A549 (cell line): Measurements from ENCODE around the gene MYBPC1.
"Not testable (repeated sequence)": the region's sequence is repeated elsewhere in the genome, so short reads cannot be mapped to it uniquely, and the experiment has no call there.

Source experiments
- CTCF ChIP-seq: fragments of >200 bp; sonication (Bioruptor Twin); formaldehyde crosslinking; IDR thresholded peaks from 3 replicates; pipeline ENCODE4 v1.5.1; 2016
- E2F6 ChIP-seq: IDR thresholded peaks from 2 replicates; pipeline ENCODE4 v1.6.1; 2012; ENCODE audit warnings: low read depth, borderline replicate concordance
- EHMT2 ChIP-seq: fragments of 200-600 bp; sonication (generic); IDR thresholded peaks from 2 replicates; pipeline ENCODE4 v1.6.1; 2016; ENCODE audit warnings: antibody characterized with exemption, low read depth, mild to moderate bottlenecking, moderate library complexity
- FOSL2 ChIP-seq, 2 experiments: fragments of 450-650 bp in 1 of 2; fragments of >200 bp in 1 of 2; sonication (Bioruptor Twin) in 1 of 2; formaldehyde crosslinking; IDR thresholded peaks; 2 replicates each; pipeline versions ENCODE4 v1.5.0 to v1.6.1; 2016 to 2020; ENCODE audit warnings: mild to moderate bottlenecking in 1 of 2, moderate library complexity in 1 of 2
- HDAC2 ChIP-seq: fragments of 200-600 bp; sonication (generic); IDR thresholded peaks from 2 replicates; pipeline ENCODE4 v1.6.1; 2016
- JUN ChIP-seq, 2 experiments: fragments of >200 bp; sonication (Bioruptor Twin); formaldehyde crosslinking; IDR thresholded peaks; 2 replicates in 1 of 2; 3 replicates in 1 of 2; pipeline ENCODE4 v1.6.1; 2016 to 2017
- MAX ChIP-seq: IDR thresholded peaks from 2 replicates; pipeline ENCODE4 v1.6.1; 2012
- POLR2A ChIP-seq: IDR thresholded peaks from 2 replicates; pipeline ENCODE4 v1.6.1; 2012; ENCODE audit warnings: mild to moderate bottlenecking, low read length
- RAD21 ChIP-seq, 2 experiments: fragments of >200 bp in 1 of 2; sonication (Bioruptor Twin) in 1 of 2; formaldehyde crosslinking in 1 of 2; IDR thresholded peaks in 1 of 2; conservative IDR thresholded peaks in 1 of 2; 2 replicates in 1 of 2; 3 replicates in 1 of 2; pipeline ENCODE4 v1.6.1; 2012 to 2018; ENCODE audit warnings: inconsistent platforms in 1 of 2
- RCOR1 ChIP-seq: fragments of 150-350 bp; IDR thresholded peaks from 2 replicates; pipeline ENCODE4 v1.6.1; 2014; ENCODE audit warnings: antibody characterized with exemption, low read length, low read depth

GRCh38 chr12:101734482-101734881, 139.7 kb downstream of the MYBPC1 start:
- TF ChIP-seq RCOR1; FOSL2 (IDR thresholded peaks at IDR 0.05); FOSL2 (CRISPR knock-in tag; IDR thresholded peaks at IDR 0.05); CTCF; JUN (IDR thresholded peaks at IDR 0.05); POLR2A; RAD21 (conservative IDR thresholded peaks at IDR 0.05 in 1 of 2, IDR thresholded peaks at IDR 0.05 in 1 of 2); E2F6; EHMT2; MAX; HDAC2: not testable (repeated sequence)
